ENCODE data around the gene LINGO3.

The LINGO3 gene

GRCh38 chr19:2326699-2327360 lies 18.9 kb upstream of the LINGO3 start:
- DNase-seq = no peak

GRCh38 chr19:2325281-2326046 lies 17.5 kb upstream of the LINGO3 start:
- DNase-seq = no peak

DNA sequence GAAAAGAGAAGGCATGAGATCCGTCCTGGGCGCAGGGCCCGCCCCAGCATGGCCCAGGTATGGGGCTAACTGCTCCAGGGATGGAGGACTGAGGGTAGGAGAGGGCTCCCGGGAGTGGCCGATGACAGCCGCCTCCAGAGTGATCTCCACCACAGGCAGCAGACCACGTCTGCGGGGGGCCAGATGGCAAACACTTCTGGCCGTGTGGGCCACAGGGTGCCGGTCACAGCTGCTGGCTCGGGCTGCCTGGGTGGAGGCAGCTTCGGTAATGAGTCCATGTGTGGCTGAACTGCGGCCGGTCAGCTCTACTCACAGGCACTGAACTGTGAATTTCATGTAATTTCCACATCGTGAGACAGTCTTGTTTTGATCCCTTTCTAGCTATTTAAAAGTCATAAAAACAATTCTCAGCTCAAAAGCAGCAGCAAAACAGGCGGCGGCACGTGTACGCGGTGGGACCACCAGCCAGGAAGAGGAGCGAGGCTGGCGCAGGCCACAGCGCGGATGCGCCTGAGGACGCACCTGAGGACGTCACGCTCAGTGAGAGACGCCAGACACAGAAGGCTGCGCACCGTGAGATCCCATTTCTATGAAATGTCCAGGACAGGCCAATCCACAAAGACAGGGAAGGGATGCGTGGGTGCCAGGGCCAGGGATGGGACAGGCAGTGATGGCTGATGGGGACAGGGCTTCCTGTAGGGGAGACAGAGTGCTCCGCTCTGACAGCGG lies 16.4 kb upstream of the LINGO3 start:
- no peak for DNase-seq

- DNase-seq = no peak
These were observed 15.8 kb upstream of the LINGO3 start for GRCh38 chr19:2323707-2324106.

- DNase-seq = no peak
These were observed 13.8 kb upstream of the LINGO3 start for GRCh38 chr19:2321565-2322283.

GRCh38 chr19:2320939-2321338 lies 13.0 kb upstream of the LINGO3 start:
- DNase-seq = no peak

DNA sequence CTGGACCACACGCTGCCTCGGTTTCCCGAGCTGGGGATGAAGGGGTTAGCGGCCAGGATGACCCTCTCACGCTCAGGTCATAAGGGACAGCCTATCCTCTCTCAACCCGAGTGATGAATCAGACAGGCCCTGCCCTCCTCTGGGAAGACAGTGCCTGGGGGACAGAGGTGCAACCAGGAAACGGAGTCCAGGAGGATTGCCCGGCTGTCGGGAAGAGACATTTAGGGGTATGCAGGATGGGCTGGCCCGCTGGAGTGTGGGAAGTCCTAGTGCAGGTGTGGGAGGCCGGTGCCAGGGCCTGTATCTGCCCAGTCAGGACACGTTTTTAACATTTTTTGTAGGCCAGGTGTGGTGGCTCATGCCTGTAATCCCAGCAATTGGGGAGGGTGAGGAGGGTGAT lies 12.1 kb upstream of the LINGO3 start:
- no peak for DNase-seq

DNA sequence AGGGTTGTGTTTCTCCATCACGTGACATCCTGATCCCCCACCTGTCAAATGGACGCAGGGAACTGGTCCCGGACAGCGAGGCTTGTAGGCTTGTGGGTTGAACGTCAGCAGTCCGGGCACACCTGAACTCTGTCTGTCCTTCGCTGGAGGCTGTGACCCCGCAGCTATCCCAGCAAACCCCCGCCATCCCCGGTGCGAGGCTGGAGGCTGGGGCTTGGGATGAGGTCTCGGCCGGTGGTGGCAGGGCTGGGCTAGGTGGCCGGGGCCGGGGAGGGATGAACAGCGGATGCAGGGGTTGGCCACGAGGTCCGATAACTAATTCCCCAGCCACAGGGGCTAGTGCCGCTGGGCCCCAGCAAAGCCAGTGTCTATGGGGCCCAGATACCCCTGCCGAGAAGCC lies 11.6 kb upstream of the LINGO3 start:
- DNase-seq = no peak

GRCh38 chr19:2318923-2319322 lies 11.0 kb upstream of the LINGO3 start:
- DNase-seq = no peak

- no peak for DNase-seq
These were observed 9.8 kb upstream of the LINGO3 start for GRCh38 chr19:2317756-2318155.

- no peak for DNase-seq
These were observed 9.3 kb upstream of the LINGO3 start for GRCh38 chr19:2317300-2317699.

GRCh38 chr19:2315818-2316353 lies 7.9 kb upstream of the LINGO3 start:
- DNase-seq = peak; percentile 4 to 39

GRCh38 chr19:2315121-2315817 lies 7.3 kb upstream of the LINGO3 start:
- no peak for DNase-seq

DNA sequence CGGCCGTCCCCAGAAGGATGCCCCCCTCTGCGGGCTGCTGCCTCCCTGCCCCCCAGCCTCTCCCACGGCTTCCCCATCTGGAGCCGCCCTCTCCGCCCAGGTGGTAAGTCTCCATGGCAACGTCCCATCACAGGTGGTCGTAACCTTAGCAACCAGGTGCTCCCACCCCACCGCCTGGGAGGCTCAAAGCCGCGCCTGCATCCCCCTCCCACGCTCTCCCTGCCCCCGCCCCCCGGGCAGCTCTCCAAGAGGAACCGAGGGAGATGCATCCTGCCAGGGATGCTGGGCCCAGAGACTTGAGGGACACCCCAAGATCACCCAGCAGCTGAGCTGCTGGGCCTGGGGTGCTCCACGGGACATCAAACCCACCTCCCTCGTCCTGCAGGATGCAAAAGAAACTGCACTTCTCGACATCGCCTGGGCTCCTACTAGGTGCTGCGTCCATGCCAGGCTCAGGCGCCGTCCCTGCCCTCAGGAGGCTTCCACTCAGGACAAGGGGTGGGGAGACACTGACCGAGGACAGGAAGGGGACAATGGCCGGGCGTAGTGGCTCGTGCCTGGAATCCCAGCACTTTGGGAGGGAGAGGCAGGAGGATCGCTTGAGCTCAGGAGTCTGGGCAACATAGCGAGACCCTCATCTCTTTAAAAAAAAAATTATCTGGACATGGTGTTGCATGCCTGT lies 5.0 kb upstream of the LINGO3 start:
- DNase-seq = no peak

DNA sequence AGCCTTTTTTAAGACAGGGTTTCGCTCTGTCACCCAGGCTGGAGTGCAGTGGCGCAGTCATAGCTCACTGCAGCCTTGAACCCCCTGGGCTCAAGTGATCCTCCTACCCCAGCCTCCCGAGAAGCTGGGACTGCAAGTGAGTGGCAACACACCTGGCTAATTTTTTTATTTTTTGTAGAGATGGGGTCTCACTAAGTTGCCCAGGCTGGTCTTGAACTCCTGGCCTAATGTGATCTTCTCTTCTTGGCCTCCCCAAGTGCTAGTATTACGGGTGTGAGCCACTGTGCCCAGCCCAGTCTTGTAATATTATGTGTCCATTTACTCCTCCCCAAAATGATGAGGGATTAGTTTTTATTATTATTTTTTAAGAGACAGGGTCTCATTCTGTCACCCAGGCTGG lies 3.1 kb upstream of the LINGO3 start:
- DNase-seq = no peak

DNA sequence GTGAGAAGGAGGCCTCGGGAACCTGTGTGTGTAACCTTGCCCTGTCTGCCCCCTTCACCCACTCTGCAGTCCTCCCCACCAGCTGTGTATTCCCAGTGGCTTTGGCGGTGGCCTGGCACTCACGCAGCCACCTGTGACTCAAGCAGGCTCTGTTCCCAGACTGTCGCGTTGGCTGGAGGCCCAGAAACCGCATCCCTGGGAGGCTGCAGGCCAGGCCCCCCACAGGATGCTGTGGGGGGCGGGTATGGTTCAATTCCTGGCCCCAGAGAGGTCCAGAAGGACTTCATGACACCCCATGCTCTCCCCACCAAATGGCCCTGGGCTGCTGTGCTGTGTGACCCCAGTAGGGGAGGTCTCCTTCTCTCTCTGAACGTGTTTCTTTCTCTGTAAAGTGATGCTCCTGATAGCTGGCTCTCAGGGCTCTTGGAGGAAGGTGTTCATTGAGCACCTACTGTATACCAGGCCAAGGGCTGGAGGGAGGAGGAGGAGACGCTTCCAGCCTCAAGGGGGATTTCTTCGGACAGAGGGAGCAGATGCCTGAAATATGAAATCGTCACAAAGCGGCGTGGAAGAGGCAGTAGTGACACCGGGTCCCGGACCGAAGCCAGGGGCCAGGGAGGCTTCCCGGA lies 1.9 kb upstream of the LINGO3 start:
- DNase-seq = peak; percentile 6 to 54

DNA sequence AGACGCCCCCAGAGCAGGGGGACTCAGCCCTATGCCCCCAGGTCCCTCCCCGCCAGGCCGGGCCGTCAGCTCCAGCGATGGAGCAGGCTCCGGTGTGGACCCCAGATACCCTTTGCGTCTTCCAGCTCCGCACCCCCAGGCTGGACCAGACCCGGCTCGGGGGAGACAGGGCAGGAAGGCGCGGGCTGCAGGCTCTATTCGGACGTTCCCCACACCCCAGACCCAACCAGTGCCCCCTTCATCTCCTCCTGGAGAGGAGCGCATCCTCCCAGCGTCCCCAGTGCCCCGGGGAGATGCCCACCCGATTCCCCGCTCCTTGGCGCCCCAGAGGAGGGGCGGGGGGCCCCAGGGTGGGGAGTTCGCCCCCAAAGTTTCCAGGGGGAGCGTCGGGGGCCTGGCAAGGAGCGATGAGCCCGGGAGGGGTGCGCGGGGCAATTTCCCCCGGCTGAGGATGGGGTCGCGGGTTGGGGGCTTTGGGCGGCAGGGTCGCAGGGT lies 389 bp downstream of the LINGO3 start:
- DNase-seq = no peak

DNA sequence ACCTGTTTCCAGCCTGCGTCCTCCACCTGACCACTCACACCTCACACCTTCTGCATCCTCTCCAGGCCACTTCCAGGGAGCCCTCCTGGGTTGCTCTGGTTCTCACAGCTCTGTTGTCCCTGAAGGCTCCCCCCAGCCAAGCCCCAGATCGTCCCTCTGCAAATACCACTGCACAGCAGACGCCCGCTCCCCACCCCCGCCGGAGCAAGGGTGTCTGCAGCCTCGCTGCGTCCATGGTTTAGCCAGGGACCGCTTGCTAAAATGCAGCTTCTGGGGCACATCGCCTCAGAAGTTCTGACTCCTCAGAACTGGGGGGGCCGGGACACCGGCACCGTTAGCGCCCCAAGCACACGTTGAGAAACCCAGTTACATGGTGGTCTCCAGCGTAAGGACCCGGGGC lies 983 bp downstream of the LINGO3 start:
- no peak for DNase-seq

DNA sequence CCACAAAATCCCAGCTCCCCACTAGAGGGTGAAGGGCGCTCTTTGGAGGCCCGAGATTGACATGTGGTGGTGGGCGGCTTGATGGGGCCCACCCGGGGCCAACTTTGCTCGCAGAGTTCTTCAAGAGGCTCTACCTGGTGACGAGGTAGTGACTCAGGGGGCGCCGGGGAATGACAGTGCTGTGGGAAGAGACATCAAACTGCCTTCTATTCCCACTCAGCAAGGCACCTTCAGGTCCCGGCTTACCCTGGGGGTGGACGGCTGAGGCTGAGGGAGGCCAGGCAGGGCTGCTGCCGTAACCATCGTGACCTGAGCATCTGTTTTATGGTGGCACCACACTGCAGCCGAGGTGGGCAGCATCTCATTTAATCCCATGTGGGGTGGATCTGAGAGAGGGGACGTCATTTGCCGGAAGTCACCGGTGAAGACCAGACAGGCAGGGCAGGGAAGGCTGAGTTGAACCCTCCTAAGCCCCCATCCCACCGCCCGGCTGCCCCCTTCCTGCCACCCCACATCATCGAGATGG lies 1.6 kb downstream of the LINGO3 start:
- DNase-seq = no peak

GRCh38 chr19:2305452-2306280 lies 2.3 kb downstream of the LINGO3 start:
- DNase-seq = no peak

Data from NCI-H446 (cell line).